Panc1 (cell line): ENCODE data around the gene ACO1. TPM values are rescaled to one million over a fixed set of nuclear protein-coding genes. Genes with fewer than 3 reads are reported as not detected.

Experiments used
- ATAC-seq: fragments of 200-7000 bp; cut with Tn5 transposase; 2 replicates; pipeline ENCODE4 v1.9.1; 2020; ENCODE audit warnings: mild to moderate bottlenecking, moderate library complexity
- BruUV-seq: library from RNA; stranded (reverse); fragments of 400-500 nt; replicated peaks from 2 replicates; lab custom pipeline; 2021; lab: Mats Ljungman, UMichigan
- CTCF ChIA-PET: fragments of 300-600 bp; sonication (Branson Sonifier 250); formaldehyde crosslinking; loops from one replicate; lab custom pipeline; 2022; ENCODE audit warnings: antibody characterized with exemption; lab: Charles Lee
- POLR2A ChIA-PET: fragments of 300-600 bp; sonication (Branson Sonifier 250); formaldehyde crosslinking; loops from one replicate; lab custom pipeline; 2022; ENCODE audit warnings: antibody characterized with exemption; lab: Charles Lee
- DNase-seq: peaks from one replicate; pipeline ENCODE4 v3.0.0-alpha.2; 2010; ENCODE audit warnings: low read depth, low spot score
- H3K27ac ChIP-seq: 2 replicates; pipeline ENCODE4 v1.5.1; 2011; ENCODE audit warnings: mild to moderate bottlenecking, low read length, inconsistent platforms
- H3K27me3 ChIP-seq: fragments of 200-500 bp; sonication (Bioruptor generic); 2 replicates; pipeline ENCODE4 v1.6.0; 2014; ENCODE audit warnings: low read length, inconsistent platforms; ENCODE audit not compliant: control insufficient read depth, insufficient read depth
- H3K36me3 ChIP-seq: fragments of 200-500 bp; sonication (Bioruptor generic); 2 replicates; pipeline ENCODE4 v1.5.1; 2014; ENCODE audit warnings: inconsistent platforms, mild to moderate bottlenecking, low read length, moderate library complexity; ENCODE audit not compliant: control insufficient read depth, insufficient read depth
- H3K4me1 ChIP-seq: 2 replicates; pipeline ENCODE4 v1.5.1; 2011; ENCODE audit warnings: inconsistent platforms, mild to moderate bottlenecking, low read length, moderate library complexity; ENCODE audit not compliant: control insufficient read depth, insufficient read depth
- H3K4me3 ChIP-seq, 2 experiments: 2 replicates each; pipeline ENCODE4 v1.5.1; 2011 to 2012; ENCODE audit warnings: low read depth in 2 of 2, low read length in 2 of 2, mild to moderate bottlenecking in 2 of 2, inconsistent platforms in 1 of 2, moderate library complexity in 1 of 2
- H3K9me3 ChIP-seq: fragments of 200-500 bp; sonication (Bioruptor generic); 2 replicates; pipeline ENCODE4 v1.5.1; 2014; ENCODE audit warnings: low read depth, mild to moderate bottlenecking, inconsistent platforms, low read length, moderate library complexity; ENCODE audit not compliant: control insufficient read depth, insufficient read depth
- POLR2AphosphoS5 ChIP-seq: IDR thresholded peaks from 2 replicates; pipeline ENCODE4 v1.6.1; 2012; ENCODE audit warnings: mild to moderate bottlenecking, low read depth, low read length, moderate library complexity
- SIN3A ChIP-seq: IDR thresholded peaks from 2 replicates; pipeline ENCODE4 v1.6.1; 2012; ENCODE audit warnings: low read depth, mild to moderate bottlenecking, low read length, moderate library complexity, borderline replicate concordance; ENCODE audit not compliant: insufficient read depth
- TCF7L2 ChIP-seq: IDR thresholded peaks from 2 replicates; pipeline ENCODE4 v1.6.1; 2011; ENCODE audit warnings: mild to moderate bottlenecking, low read depth, low read length, inconsistent platforms
- in situ Hi-C: cut with HindIII; loops from 2 replicates; pipeline ENCODE4 v1.10.0; 2016; ENCODE audit warnings: low sequenced_read_pairs, low pct_unique_long_range_greater_than_20kb
- intact Hi-C: fragments of 100-400 bp; cut with micrococcal nuclease; formaldehyde crosslinking; loops from one replicate; pipeline ENCODE4 v1.10.0; 2022; ENCODE audit not compliant: unreplicated experiment
- total RNA-seq: library from RNA; stranded (reverse); gene quantifications from one replicate; pipeline ENCODE4 v1.2.1, GENCODE V29; 2021; ENCODE audit not compliant: unreplicated experiment
- TF ChIP-seq, protein P1 (sequence below): fragments of 450-650 bp; IDR thresholded peaks from 2 replicates; pipeline ENCODE4 v1.5.1; 2017; ENCODE audit warnings: mild to moderate bottlenecking
- TF ChIP-seq, protein P2 (sequence below), 2 experiments: IDR thresholded peaks; 2 replicates each; pipeline ENCODE4 v1.6.1; 2011 to 2012; ENCODE audit warnings: low read depth in 2 of 2, control low read depth in 1 of 2, low read length in 1 of 2, mild to moderate bottlenecking in 1 of 2, moderate library complexity in 1 of 2; ENCODE audit not compliant: insufficient read depth in 1 of 2

The ACO1 gene
- total RNA-seq, 1 experiment from 2014 or later: 49.3 TPM

DNA sequence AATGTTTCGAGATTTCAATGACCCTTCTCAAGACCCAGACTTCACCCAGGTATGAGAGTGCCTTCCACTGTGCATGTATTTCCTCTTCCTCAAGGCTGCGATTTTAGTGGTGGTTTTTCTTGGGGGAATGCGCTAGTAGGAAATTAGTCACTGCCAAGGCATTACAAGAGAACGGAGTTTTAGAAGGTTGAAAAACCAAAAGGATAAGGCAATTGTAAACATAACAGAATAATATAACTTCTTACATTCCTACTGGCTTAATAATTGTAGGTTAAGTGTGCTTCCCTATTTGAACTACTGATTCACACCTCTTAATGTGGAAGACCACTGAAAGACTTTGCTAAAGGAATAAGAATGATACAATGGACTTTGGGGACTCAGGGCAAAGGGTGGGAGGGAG is 38.9 kb downstream of the ACO1 start:
- Histone ChIP-seq H3K4me1 (no peaks in the 10 kb centered on the region), H3K27me3 (no peaks in the 10 kb centered on the region), H3K36me3 (peaks cover 3% of the 10 kb centered on the region; the same call in 1 of the 2 replicates), H3K4me3 (no peak overlapping the region), H3K9me3 (no peaks in the 10 kb centered on the region), H3K27ac (no peak overlapping the region)
- POLR2A ChIA-PET: no interaction called here
- no TSS peak for BruUV-seq
- in situ Hi-C loops (no loop called here), intact Hi-C loops (loop anchor here (10.0 kb wide), 1 partner anchor 61 kb away; no protein-coding TSS in a partner anchor)
- CTCF ChIA-PET: no interaction called here
- ATAC-seq (no peak), DNase-seq (no peak)
- TF ChIP-seq, protein P1, sequence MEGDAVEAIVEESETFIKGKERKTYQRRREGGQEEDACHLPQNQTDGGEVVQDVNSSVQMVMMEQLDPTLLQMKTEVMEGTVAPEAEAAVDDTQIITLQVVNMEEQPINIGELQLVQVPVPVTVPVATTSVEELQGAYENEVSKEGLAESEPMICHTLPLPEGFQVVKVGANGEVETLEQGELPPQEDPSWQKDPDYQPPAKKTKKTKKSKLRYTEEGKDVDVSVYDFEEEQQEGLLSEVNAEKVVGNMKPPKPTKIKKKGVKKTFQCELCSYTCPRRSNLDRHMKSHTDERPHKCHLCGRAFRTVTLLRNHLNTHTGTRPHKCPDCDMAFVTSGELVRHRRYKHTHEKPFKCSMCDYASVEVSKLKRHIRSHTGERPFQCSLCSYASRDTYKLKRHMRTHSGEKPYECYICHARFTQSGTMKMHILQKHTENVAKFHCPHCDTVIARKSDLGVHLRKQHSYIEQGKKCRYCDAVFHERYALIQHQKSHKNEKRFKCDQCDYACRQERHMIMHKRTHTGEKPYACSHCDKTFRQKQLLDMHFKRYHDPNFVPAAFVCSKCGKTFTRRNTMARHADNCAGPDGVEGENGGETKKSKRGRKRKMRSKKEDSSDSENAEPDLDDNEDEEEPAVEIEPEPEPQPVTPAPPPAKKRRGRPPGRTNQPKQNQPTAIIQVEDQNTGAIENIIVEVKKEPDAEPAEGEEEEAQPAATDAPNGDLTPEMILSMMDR: no peak
- no peak for TF ChIP-seq POLR2AphosphoS5
- no peak for TF ChIP-seq TCF7L2
- TF ChIP-seq, protein P2, sequence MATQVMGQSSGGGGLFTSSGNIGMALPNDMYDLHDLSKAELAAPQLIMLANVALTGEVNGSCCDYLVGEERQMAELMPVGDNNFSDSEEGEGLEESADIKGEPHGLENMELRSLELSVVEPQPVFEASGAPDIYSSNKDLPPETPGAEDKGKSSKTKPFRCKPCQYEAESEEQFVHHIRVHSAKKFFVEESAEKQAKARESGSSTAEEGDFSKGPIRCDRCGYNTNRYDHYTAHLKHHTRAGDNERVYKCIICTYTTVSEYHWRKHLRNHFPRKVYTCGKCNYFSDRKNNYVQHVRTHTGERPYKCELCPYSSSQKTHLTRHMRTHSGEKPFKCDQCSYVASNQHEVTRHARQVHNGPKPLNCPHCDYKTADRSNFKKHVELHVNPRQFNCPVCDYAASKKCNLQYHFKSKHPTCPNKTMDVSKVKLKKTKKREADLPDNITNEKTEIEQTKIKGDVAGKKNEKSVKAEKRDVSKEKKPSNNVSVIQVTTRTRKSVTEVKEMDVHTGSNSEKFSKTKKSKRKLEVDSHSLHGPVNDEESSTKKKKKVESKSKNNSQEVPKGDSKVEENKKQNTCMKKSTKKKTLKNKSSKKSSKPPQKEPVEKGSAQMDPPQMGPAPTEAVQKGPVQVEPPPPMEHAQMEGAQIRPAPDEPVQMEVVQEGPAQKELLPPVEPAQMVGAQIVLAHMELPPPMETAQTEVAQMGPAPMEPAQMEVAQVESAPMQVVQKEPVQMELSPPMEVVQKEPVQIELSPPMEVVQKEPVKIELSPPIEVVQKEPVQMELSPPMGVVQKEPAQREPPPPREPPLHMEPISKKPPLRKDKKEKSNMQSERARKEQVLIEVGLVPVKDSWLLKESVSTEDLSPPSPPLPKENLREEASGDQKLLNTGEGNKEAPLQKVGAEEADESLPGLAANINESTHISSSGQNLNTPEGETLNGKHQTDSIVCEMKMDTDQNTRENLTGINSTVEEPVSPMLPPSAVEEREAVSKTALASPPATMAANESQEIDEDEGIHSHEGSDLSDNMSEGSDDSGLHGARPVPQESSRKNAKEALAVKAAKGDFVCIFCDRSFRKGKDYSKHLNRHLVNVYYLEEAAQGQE (IDR thresholded peaks at IDR 0.05; ENCODE audit: insufficient read depth in 1 of 2, low read depth in 2 of 2, low read length in 1 of 2): no peak
- TF ChIP-seq SIN3A: no peak

DNA sequence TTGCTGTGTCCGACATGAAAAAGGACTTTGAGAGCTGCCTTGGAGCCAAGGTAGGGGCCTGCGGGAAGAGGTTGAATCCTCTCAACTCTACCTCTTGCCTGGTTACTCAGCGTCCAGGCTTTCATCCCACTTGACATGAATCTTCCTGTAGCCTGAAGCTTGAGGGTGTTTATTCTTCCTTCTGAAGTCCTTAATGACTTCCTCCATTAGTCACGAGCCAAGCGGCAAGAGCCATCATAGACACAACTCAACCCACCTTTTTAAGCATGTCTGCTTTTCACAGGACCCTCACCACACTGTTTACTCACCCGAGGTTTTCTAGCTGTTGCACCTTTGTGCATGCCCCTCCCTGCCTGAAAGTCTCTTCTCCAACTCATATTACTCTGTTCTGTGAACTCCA is 40.2 kb downstream of the ACO1 start:
- ATAC-seq (no peak), DNase-seq (no peak)
- no peak overlapping the region for H3K27ac ChIP-seq
- H3K9me3 ChIP-seq: no peaks in the 10 kb centered on the region
- intact Hi-C loops: loop anchor here (10.0 kb wide), 1 partner anchor 60 kb away; no protein-coding TSS in a partner anchor
- in situ Hi-C loops: no loop called here
- ChIA-PET POLR2A (no interaction called here), CTCF (no interaction called here)
- no peak for TF ChIP-seq POLR2AphosphoS5
- TF ChIP-seq, protein P1: no peak
- TF ChIP-seq, protein P2 (IDR thresholded peaks at IDR 0.05; ENCODE audit: insufficient read depth in 1 of 2, low read depth in 2 of 2, low read length in 1 of 2): no peak
- TF ChIP-seq SIN3A: no peak
- TF ChIP-seq TCF7L2: no peak
- no peaks in the 10 kb centered on the region for H3K27me3 ChIP-seq
- no TSS peak for BruUV-seq
- no peak overlapping the region for H3K4me3 ChIP-seq
- no peaks in the 10 kb centered on the region for H3K4me1 ChIP-seq
- H3K36me3 ChIP-seq: peaks cover 3% of the 10 kb centered on the region; the same call in 1 of the 2 replicates
